MCF 10A (cell line): ENCODE data around the gene EIF4E1B. TPM values are rescaled to one million over a fixed set of nuclear protein-coding genes. Genes with fewer than 3 reads are reported as not detected.

Experiments used
- BruUV-seq: library from RNA; stranded (reverse); fragments of 400-500 nt; replicated peaks from 2 replicates; lab custom pipeline; 2021; lab: Mats Ljungman, UMichigan
- CTCF ChIA-PET: fragments of 300-600 bp; sonication (Branson Sonifier 250); formaldehyde crosslinking; extraction: SDS; loops from one replicate; lab custom pipeline; 2021; ENCODE audit warnings: antibody characterized with exemption, inconsistent platforms; lab: Yijun Ruan, JAX
- POLR2A ChIA-PET: fragments of 300-600, 350-650 bp; sonication (Branson Sonifier 250); formaldehyde crosslinking; extraction: SDS; loops from one replicate; lab custom pipeline; 2020; ENCODE audit warnings: antibody characterized with exemption, inconsistent platforms; lab: Yijun Ruan, JAX
- DNase-seq: peaks from one replicate; pipeline ENCODE4 v3.0.0-alpha.2; 2018; ENCODE audit not compliant: unreplicated experiment
- H3K27ac Mint-ChIP-seq: one replicate; pipeline ENCODE4 v1.8.0; 2022; ENCODE audit warnings: mild to moderate bottlenecking, low read depth, mixed read lengths; ENCODE audit not compliant: unreplicated experiment
- H3K27me3 Mint-ChIP-seq: one replicate; pipeline ENCODE4 v1.8.0; 2022; ENCODE audit warnings: mixed read lengths; ENCODE audit not compliant: insufficient read depth, unreplicated experiment
- H3K36me3 Mint-ChIP-seq: one replicate; pipeline ENCODE4 v1.8.0; 2022; ENCODE audit warnings: mild to moderate bottlenecking, moderate library complexity, mixed read lengths; ENCODE audit not compliant: insufficient read depth, unreplicated experiment
- H3K4me1 Mint-ChIP-seq: one replicate; pipeline ENCODE4 v1.8.0; 2022; ENCODE audit warnings: mixed read lengths; ENCODE audit not compliant: insufficient read depth, unreplicated experiment
- H3K4me3 Mint-ChIP-seq: one replicate; pipeline ENCODE4 v1.8.0; 2022; ENCODE audit warnings: mild to moderate bottlenecking, moderate library complexity, mixed read lengths; ENCODE audit not compliant: unreplicated experiment
- H3K9me3 Mint-ChIP-seq: one replicate; pipeline ENCODE4 v1.8.0; 2022; ENCODE audit warnings: mixed read lengths; ENCODE audit not compliant: unreplicated experiment
- intact Hi-C: fragments of 100-400 bp; cut with micrococcal nuclease; formaldehyde crosslinking; loops from 2 replicates; pipeline ENCODE4 v1.14.1; 2022
- total RNA-seq: library from RNA; stranded (reverse); gene quantifications from 2 replicates; pipeline ENCODE4 v1.2.3, GENCODE V29; 2022
- TF ChIP-seq, protein P1 (sequence below): fragments of 200-600 bp; IDR thresholded peaks from one replicate; pipeline ENCODE4 v1.8.0; 2022; ENCODE audit warnings: antibody characterized with exemption, mild to moderate bottlenecking; ENCODE audit not compliant: unreplicated experiment

The EIF4E1B gene
- total RNA-seq, 1 experiment from 2014 or later: not detected

DNA sequence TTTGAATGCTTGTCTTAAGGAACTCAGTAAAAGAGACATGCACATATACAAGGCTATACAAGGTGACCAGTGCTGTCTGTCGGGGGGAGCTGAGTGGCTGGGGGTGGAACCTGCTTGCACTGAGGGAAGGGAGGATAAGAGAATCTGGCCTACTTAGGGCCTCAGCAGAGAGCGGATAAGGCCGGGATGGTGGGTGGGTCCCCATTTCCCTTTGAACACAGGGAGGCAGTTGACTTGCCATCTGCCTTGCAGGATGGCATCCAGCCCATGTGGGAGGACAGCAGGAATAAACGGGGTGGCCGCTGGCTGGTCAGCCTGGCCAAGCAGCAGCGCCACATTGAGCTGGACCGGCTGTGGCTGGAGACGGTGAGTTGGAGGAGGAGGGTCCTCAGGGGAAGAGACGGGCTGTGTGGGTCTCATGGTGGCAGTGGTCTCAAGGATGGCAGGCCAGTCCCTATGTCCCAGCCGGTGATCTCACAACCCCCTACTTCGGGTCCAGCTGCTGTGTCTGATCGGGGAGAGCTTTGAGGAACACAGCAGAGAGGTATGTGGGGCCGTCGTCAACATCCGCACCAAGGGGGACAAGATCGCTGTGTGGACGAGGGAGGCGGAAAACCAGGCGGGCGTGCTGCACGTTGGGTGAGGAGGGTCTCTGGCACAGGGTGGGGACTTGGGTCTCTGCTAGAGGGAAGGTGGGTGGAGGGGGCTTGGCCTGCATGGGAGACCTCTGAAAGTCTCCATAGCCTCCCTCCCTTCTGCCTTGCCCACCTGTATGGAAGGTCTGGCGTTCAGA, 14.6 kb downstream of the EIF4E1B start:
- intact Hi-C loops: loop anchor here (5.0 kb wide), 1 partner anchor 88 kb away; no protein-coding TSS in a partner anchor
- ChIA-PET CTCF (interaction anchor here (0.9 to 9.4 kb wide), 2 partner anchors 14 to 70 kb away, joined by 4 to 122 read pairs; no protein-coding TSS in a partner anchor), POLR2A (interaction anchor here (0.7 kb wide), 2 partner anchors 39 to 219 kb away, joined by 3 to 4 read pairs; no protein-coding TSS in a partner anchor)
- no peak for DNase-seq
- Mint-ChIP-seq H3K36me3 (no peaks in the 10 kb centered on the region), H3K4me1 (peaks cover 13% of the 10 kb centered on the region), H3K9me3 (no peaks in the 10 kb centered on the region), H3K27ac (peak overlapping the region; percentile 76), H3K4me3 (no peak overlapping the region), H3K27me3 (no peaks in the 10 kb centered on the region)
- TF ChIP-seq, protein P1, sequence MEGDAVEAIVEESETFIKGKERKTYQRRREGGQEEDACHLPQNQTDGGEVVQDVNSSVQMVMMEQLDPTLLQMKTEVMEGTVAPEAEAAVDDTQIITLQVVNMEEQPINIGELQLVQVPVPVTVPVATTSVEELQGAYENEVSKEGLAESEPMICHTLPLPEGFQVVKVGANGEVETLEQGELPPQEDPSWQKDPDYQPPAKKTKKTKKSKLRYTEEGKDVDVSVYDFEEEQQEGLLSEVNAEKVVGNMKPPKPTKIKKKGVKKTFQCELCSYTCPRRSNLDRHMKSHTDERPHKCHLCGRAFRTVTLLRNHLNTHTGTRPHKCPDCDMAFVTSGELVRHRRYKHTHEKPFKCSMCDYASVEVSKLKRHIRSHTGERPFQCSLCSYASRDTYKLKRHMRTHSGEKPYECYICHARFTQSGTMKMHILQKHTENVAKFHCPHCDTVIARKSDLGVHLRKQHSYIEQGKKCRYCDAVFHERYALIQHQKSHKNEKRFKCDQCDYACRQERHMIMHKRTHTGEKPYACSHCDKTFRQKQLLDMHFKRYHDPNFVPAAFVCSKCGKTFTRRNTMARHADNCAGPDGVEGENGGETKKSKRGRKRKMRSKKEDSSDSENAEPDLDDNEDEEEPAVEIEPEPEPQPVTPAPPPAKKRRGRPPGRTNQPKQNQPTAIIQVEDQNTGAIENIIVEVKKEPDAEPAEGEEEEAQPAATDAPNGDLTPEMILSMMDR: no peak
- BruUV-seq: no TSS peak

GRCh38 chr5:176646049-176646706, 15.7 kb downstream of the EIF4E1B start:
- peak overlapping the region; percentile 76 for H3K27ac Mint-ChIP-seq
- no peaks in the 10 kb centered on the region for H3K36me3 Mint-ChIP-seq
- TF ChIP-seq, protein P1: no peak
- peak overlapping the region; percentile 80 for H3K4me3 Mint-ChIP-seq
- DNase-seq: no peak
- ChIA-PET CTCF (interaction anchor here (0.7 to 9.4 kb wide), 15 partner anchors 12 to 108 kb away, joined by 3 to 122 read pairs (median 4); partner anchors contain the start of genes EIF4E1B and SNCB), POLR2A (interaction anchor here (0.6 to 2.6 kb wide), 17 partner anchors 12 to 1659 kb away, joined by 3 to 28 read pairs (median 4); partner anchors contain the start of genes CLTB, FAF2 and RNF44)
- BruUV-seq: no TSS peak
- no peaks in the 10 kb centered on the region for H3K27me3 Mint-ChIP-seq
- intact Hi-C loops: loop anchor here (5.0 kb wide), 1 partner anchor 89 kb away; no protein-coding TSS in a partner anchor
- H3K9me3 Mint-ChIP-seq: no peaks in the 10 kb centered on the region
- peaks cover 21% of the 10 kb centered on the region for H3K4me1 Mint-ChIP-seq

GRCh38 chr5:176646707-176647029, 16.2 kb downstream of the EIF4E1B start:
- POLR2A ChIA-PET: interaction anchor here (0.6 to 2.6 kb wide), 24 partner anchors 11 to 1659 kb away, joined by 3 to 28 read pairs (median 4); partner anchors contain the start of genes CLTB, FAF2, HIGD2A and NOP16
- peak overlapping the region; percentile 76 for H3K27ac Mint-ChIP-seq
- H3K4me1 Mint-ChIP-seq: peaks cover 21% of the 10 kb centered on the region

More at GRCh38 chr5:176646707-176647029, 16.2 kb downstream of the EIF4E1B start:
- Mint-ChIP-seq H3K4me3 (peak overlapping the region; percentile 80), H3K36me3 (no peaks in the 10 kb centered on the region), H3K9me3 (no peaks in the 10 kb centered on the region), H3K27me3 (no peaks in the 10 kb centered on the region)
- BruUV-seq: no TSS peak
- TF ChIP-seq, protein P1: no peak
- CTCF ChIA-PET: interaction anchor here (0.6 to 9.4 kb wide), 19 partner anchors 11 to 234 kb away, joined by 3 to 122 read pairs (median 4); partner anchors contain the start of genes EIF4E1B, GPRIN1 and SNCB
- DNase-seq: no peak
- intact Hi-C loops: loop anchor here (1.0 to 5.0 kb wide), 4 partner anchors 35 to 229 kb away; no protein-coding TSS in a partner anchor
